NCI-H510A treated with DMSO at 0.1 percent for 48 hours (cell line): ENCODE results near the gene TRAF3IP3.

Experiments used
- DNase-seq: peaks from one replicate; lab custom pipeline; 2025; lab: John Stamatoyannopoulos, UW

TRAF3IP3 gene

GRCh38 chr1:209827384-209828262 is 71.8 kb downstream of the TRAF3IP3 start, which contains the start of gene UTP25:
Gene UTP25, plus strand, starts transcription at chr1:209827972. Its CDS starts 92 bp downstream, at chr1:209828064.
- DNase-seq, result peak; percentile 95

DNA sequence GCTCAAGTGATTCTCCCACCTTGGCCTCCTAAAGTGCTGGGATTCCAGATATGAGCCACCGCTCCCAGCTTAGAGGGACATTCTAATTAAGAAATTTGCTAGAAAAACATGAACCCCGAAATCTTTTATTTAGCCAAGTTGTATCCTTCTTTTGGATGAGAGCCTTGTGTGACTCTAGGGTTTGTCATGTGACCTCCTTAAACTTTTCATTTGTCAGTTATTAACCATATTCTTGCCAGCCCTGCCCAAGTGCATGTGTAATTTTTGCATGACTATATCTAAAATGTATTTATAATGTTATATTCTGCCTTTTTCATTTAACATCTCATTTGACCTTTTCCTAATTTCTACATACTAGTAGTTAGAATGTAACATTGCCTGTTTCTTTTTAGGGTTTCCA is 73.9 kb downstream of the TRAF3IP3 start:
- DNase-seq, result no peak

GRCh38 chr1:209830722-209831121 is 74.9 kb downstream of the TRAF3IP3 start:
- DNase-seq, result no peak

GRCh38 chr1:209831615-209832014 is 75.8 kb downstream of the TRAF3IP3 start:
- no peak for DNase-seq
